Ectodermal cell (in vitro differentiated cells): ENCODE measurements around the gene HGFAC.

ENCODE experiments used
- H3K27ac ChIP-seq: 2 replicates; pipeline ENCODE4 v1.7.0; 2013; ENCODE audit warnings: mild to moderate bottlenecking, low read depth, low read length; ENCODE audit not compliant: insufficient read depth, poor library complexity, severe bottlenecking
- H3K27me3 ChIP-seq: 2 replicates; pipeline ENCODE4 v1.7.0; 2013; ENCODE audit warnings: mild to moderate bottlenecking, low read length; ENCODE audit not compliant: insufficient read depth, control insufficient read depth, poor library complexity, severe bottlenecking
- H3K36me3 ChIP-seq: one replicate; pipeline ENCODE4 v1.7.0; 2013; ENCODE audit warnings: low read length; ENCODE audit not compliant: control insufficient read depth, insufficient read depth
- H3K4me1 ChIP-seq: one replicate; pipeline ENCODE4 v1.7.0; 2013; ENCODE audit warnings: low read length; ENCODE audit not compliant: control insufficient read depth, insufficient read depth
- H3K4me3 ChIP-seq: 2 replicates; pipeline ENCODE4 v1.7.0; 2013; ENCODE audit warnings: low read depth, low read length, control low read depth; ENCODE audit not compliant: insufficient read depth
- H3K9me3 ChIP-seq: 2 replicates; pipeline ENCODE4 v1.7.0; 2013; ENCODE audit warnings: mild to moderate bottlenecking, low read length, moderate library complexity; ENCODE audit not compliant: control insufficient read depth
- WGBS, 2 experiments: methylation state at CpG; one replicate each; pipeline ENCODE4 v1.1.7; 2013; ENCODE audit warnings: missing lambda C conversion rate in 2 of 2; 5-methylcytosine and 5-hydroxymethylcytosine counted together

The HGFAC gene

DNA sequence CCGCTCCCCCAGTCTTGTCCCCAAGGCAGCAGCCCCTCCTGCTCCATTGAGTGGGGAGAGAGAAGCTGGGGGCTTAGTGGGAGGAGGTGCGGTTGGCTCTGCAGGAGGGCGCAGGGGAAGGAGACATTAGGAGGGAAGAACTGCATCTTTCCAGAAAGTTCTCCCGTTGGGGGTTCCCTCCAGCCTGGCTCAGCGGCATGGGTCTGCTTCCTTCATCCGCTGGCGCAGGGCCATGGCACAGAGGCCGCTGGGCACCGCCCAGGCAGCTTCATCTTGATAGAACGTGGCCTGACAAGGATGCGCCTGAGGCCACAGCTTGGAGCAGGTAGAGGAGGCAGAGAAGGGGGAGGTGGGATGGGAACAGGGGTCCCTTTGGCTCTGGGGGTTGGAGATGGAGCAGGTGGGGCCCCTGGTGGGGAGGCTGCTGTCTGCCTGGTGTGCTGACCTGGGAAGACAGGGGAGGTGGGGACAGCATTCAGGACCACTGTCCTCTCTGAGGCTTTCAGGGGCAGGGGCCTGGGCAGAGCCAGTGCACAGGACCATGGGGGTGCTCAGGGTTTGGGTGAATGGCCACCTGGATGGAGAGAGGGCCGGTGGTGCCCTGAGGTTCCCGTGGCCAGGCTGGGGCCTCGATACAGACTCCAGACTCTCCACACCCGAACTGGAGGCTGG, 33.4 kb downstream of the HGFAC start:
- 93 to 94% methylated on average over 15 of the region's 15 CpGs for WGBS, 2 experiments
- Histone ChIP-seq H3K36me3 (no peaks in the 10 kb centered on the region), H3K27me3 (peaks cover 11% of the 10 kb centered on the region), H3K4me3 (no peak overlapping the region), H3K27ac (no peak overlapping the region), H3K4me1 (peaks cover 20% of the 10 kb centered on the region), H3K9me3 (no peaks in the 10 kb centered on the region)

GRCh38 chr4:3475713-3476260, 34.0 kb downstream of the HGFAC start:
- Histone ChIP-seq H3K4me1 (peaks cover 21% of the 10 kb centered on the region), H3K36me3 (no peaks in the 10 kb centered on the region), H3K4me3 (no peak overlapping the region), H3K9me3 (no peaks in the 10 kb centered on the region), H3K27ac (no peak overlapping the region), H3K27me3 (peaks cover 11% of the 10 kb centered on the region)
- WGBS, 2 experiments: 88 to 94% methylated on average over 21 to 22 of the region's 22 CpGs

GRCh38 chr4:3476341-3476747, 34.6 kb downstream of the HGFAC start:
- Histone ChIP-seq H3K27me3 (peaks cover 11% of the 10 kb centered on the region), H3K9me3 (no peaks in the 10 kb centered on the region), H3K4me1 (peaks cover 26% of the 10 kb centered on the region), H3K36me3 (no peaks in the 10 kb centered on the region), H3K4me3 (no peak overlapping the region), H3K27ac (no peak overlapping the region)
- WGBS, 2 experiments: 93 to 94% methylated on average over 22 of the region's 22 CpGs

DNA sequence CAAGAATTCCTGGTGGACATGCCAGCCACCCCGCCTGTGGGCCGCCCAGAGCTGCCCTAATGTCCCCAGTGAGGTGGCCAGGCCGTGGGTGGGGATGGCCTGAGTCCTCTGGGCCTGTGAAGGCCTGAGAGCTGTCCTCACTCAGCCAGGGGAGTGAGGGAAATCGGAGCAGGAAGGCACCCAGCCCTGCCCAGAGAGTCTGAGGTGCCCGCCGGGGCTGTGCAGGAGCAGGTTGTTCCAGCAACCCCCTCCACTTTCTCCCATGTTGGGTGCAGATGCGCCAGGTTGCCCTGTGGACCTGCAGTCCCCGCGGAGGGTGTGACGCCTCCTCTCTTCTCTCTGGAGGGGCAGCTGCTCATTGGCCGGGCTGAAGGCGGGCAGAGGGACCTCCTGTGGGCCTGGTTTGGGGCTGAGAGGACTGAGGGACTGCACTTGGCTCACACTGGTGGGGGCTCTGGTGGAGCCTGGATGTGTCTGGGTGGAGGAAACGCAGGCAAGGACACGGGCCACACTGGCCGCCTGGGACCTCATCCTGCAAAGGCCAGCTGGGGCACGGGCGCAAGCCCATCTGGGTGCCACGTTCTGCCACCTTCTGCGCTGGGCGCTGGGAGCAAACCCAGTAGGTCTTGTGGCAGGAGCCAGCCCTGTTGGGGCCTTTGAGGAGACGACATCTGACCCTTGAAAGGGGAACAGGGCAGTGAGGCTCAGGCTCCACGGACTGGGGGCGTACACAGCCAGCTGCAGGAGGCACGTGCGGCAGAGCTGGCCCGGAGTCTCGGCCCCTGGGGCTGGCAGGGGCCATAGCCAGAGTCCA, 35.4 kb downstream of the HGFAC start:
- H3K27me3 ChIP-seq: peaks cover 13% of the 10 kb centered on the region
- no peaks in the 10 kb centered on the region for H3K36me3 ChIP-seq
- H3K4me1 ChIP-seq: peaks cover 30% of the 10 kb centered on the region
- no peaks in the 10 kb centered on the region for H3K9me3 ChIP-seq
- 90 to 92% methylated on average over 27 of the region's 27 CpGs for WGBS, 2 experiments
- no peak overlapping the region for H3K4me3 ChIP-seq
- no peak overlapping the region for H3K27ac ChIP-seq

DNA sequence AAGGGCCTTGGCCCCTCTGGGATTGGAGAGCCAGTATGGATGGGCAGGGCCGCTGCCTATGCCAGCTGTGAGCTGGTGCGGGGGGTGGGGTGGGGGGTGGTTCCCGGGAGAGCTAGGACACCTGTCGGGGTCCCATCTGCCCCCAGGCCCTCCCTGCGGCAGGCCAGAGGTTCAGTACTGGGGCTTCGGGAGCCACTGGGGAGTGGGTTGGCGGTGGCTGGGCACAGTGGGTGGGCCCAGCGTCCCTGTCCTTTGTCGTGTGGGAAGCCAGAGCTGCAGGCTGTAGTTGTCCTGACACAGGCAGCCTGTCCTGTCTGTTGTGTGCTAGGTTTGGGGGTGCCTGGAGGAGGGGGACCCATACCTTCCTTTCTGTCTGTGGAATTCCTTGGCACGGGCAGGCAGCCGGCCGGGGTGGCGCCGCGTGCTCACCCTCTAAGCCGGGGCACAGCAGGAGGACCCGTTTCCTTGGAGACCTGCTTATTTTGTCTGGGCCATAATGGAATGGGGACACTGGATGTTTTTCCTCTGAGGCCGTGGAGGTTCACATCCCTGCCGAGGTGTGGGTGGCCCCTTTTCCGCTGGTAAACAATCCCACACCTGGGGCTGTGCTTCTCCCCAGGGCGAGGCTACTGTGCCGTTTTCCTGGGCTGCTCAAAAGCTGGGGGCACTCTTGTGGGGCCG, 36.1 kb downstream of the HGFAC start:
- Histone ChIP-seq H3K9me3 (no peaks in the 10 kb centered on the region), H3K36me3 (no peaks in the 10 kb centered on the region), H3K4me3 (no peak overlapping the region), H3K27ac (no peak overlapping the region), H3K4me1 (peaks cover 30% of the 10 kb centered on the region), H3K27me3 (peaks cover 19% of the 10 kb centered on the region)
- WGBS, 2 experiments: 58 to 60% methylated on average over 23 of the region's 23 CpGs

DNA sequence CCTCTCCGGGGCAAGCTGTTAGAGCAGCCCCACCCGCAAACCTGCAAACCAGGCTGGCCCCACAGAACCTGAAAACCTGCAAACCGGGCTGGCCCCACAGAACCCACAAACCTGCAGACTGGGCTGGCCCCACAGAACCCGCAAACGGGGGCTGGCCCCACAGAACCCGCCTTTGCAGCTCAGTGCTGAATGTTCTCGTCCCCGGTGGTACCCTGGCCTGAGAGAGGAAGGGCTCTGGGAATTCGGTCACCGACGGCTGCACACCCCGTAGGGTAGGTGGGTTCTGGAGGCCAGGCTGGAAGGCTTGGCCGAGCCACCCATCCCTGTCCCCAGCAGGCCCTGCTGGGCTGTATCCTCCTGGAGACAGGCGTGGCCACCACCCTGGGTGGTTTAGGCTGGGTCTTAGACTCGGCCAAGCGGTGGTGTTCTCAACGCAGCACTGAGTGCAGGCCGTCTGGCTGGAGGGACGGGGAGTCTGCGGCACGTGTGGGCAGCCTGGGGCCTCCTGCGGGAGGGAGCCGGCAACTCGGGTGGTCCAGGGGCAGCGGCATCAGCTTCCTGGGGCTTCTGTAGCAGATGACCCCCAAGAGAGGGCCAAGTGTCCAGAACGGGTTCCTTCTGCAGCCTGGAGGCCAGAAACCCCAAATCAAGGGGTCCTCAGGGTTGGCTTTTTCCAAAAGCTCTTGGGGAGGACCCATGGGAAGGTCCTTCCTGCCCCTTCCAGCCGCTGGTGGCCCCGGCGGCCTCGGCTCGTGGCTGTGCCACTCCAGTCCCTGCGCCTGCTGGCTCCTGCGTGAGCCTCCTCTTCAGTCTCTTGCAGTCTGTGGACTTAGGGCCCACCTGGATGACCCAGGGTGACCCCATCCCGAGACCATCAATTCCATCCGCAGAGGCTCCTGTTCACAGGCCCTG, 36.9 kb downstream of the HGFAC start:
- H3K27me3 ChIP-seq: peaks cover 23% of the 10 kb centered on the region
- no peak overlapping the region for H3K27ac ChIP-seq
- H3K4me3 ChIP-seq: no peak overlapping the region
- H3K36me3 ChIP-seq: no peaks in the 10 kb centered on the region
- H3K4me1 ChIP-seq: peaks cover 30% of the 10 kb centered on the region
- 92% methylated on average over 35 of the region's 35 CpGs for WGBS, 2 experiments
- no peaks in the 10 kb centered on the region for H3K9me3 ChIP-seq

- no peak overlapping the region for H3K4me3 ChIP-seq
- no peaks in the 10 kb centered on the region for H3K36me3 ChIP-seq
- H3K27ac ChIP-seq: no peak overlapping the region
- WGBS, 2 experiments: 93% methylated on average over 25 of the region's 25 CpGs
- H3K4me1 ChIP-seq: peaks cover 33% of the 10 kb centered on the region
- H3K27me3 ChIP-seq: peaks cover 32% of the 10 kb centered on the region
- H3K9me3 ChIP-seq: no peaks in the 10 kb centered on the region
Observed at GRCh38 chr4:3479358-3480101, 37.8 kb downstream of the HGFAC start.

DNA sequence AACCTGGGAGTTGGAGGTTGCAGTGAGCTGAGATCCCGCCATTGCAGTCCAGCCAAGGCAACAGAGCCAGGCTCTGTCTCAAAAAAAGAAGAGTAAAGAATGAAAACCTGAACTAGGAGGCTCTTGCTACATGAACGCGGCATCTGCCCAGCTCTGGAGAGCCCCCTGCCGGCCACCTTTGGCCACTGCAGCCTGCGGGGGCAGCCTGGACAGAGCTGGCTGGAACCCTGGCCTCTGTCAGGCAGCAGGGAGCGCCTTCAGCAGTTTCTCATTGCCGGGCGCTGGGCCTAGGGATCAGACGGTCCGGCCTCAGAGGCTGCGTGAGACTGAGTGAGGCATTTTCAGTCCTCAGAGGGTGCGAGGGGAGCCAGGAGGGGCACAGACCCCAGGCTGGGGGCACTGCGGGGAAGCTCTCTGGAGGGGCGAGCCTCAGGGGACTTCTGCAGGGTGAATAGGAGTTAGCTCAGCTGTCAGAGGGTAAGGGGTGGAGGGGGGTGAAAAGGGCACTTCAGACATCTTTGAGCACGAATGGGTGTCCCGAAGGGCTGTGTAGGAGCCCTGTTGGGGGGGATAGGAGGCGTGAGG, 38.9 kb downstream of the HGFAC start:
- H3K27ac ChIP-seq: no peak overlapping the region
- H3K27me3 ChIP-seq: peaks cover 36% of the 10 kb centered on the region
- no peak overlapping the region for H3K4me3 ChIP-seq
- no peaks in the 10 kb centered on the region for H3K9me3 ChIP-seq
- WGBS, 2 experiments: 1 to 2% methylated on average over 17 of the region's 17 CpGs
- H3K36me3 ChIP-seq: no peaks in the 10 kb centered on the region
- peaks cover 44% of the 10 kb centered on the region for H3K4me1 ChIP-seq

DNA sequence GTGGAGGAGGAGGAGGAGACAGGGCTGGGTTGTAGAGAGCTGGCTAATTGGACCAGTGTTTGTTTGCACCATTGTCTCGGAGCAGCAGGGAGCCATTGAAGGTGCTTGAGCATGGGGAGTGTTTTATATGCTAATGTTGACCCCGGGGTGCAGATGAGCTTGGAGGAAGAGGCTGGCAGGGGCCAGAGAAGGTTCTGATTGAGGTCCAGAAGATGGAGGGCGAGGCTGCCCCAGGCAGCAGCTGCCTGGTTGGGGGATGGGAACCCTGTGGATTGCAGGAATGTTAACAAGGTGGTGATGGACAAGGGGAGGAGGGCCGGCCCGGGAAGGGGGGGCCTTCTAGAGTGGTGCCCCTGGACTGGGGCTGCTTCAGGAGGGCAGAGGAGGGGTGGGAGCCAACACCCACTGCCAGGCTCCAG, 39.4 kb downstream of the HGFAC start:
- H3K36me3 ChIP-seq: no peaks in the 10 kb centered on the region
- H3K9me3 ChIP-seq: no peaks in the 10 kb centered on the region
- H3K4me1 ChIP-seq: peaks cover 49% of the 10 kb centered on the region
- 5 to 8% methylated on average over 5 of the region's 5 CpGs for WGBS, 2 experiments
- no peak overlapping the region for H3K27ac ChIP-seq
- H3K4me3 ChIP-seq: no peak overlapping the region
- H3K27me3 ChIP-seq: peaks cover 41% of the 10 kb centered on the region
